Fibroblast of lung (primary cell): ENCODE data around the gene MYD88. TPM values are rescaled to one million over a fixed set of nuclear protein-coding genes. Genes with fewer than 3 reads are reported as not detected.

Experiments used
- DNase-seq, 2 donors: peaks; one replicate each; pipeline versions ENCODE4 v3.0.0 to v3.0.0-alpha.2; 2010; ENCODE audit warnings: low read depth in 2 of 2
- H2AFZ ChIP-seq: 2 replicates; pipeline ENCODE4 v1.5.1; 2012; ENCODE audit warnings: low read length, control low read depth, inconsistent platforms
- H3K27ac ChIP-seq: 2 replicates; pipeline ENCODE4 v1.5.1; 2011; ENCODE audit warnings: low read length, control low read depth; ENCODE audit not compliant: insufficient read depth
- H3K27me3 ChIP-seq: 2 replicates; pipeline ENCODE4 v1.5.1; 2011; ENCODE audit warnings: mild to moderate bottlenecking, low read length; ENCODE audit not compliant: control insufficient read depth, insufficient read depth
- H3K36me3 ChIP-seq: 2 replicates; pipeline ENCODE4 v1.5.1; 2011; ENCODE audit warnings: low read length; ENCODE audit not compliant: control insufficient read depth, insufficient read depth
- H3K4me1 ChIP-seq: 2 replicates; pipeline ENCODE4 v1.5.1; 2011; ENCODE audit warnings: low read length; ENCODE audit not compliant: control insufficient read depth, insufficient read depth; ENCODE audit errors: extremely low read depth
- H3K4me2 ChIP-seq: 2 replicates; pipeline ENCODE4 v1.5.1; 2011; ENCODE audit warnings: low read length, control low read depth; ENCODE audit not compliant: insufficient read depth; ENCODE audit errors: extremely low read depth
- H3K4me3 ChIP-seq, 4 experiments: fragments of 200-600 bp in 1 of 4; sonication (generic) in 1 of 4; replicated peaks in 1 of 4; 2 replicates each; pipeline ENCODE4 v1.5.1; 2011 to 2016; ENCODE audit warnings: low read length in 4 of 4, low read depth in 3 of 4, mild to moderate bottlenecking in 3 of 4, control low read depth in 2 of 4, inconsistent platforms in 1 of 4, mixed read lengths in 1 of 4; ENCODE audit not compliant: insufficient read depth in 1 of 4; ENCODE audit errors: control extremely low read depth in 1 of 4
- H3K79me2 ChIP-seq: 2 replicates; pipeline ENCODE4 v1.5.1; 2012; ENCODE audit warnings: mild to moderate bottlenecking, low read length, inconsistent platforms; ENCODE audit not compliant: control insufficient read depth, insufficient read depth
- H3K9ac ChIP-seq: 2 replicates; pipeline ENCODE4 v1.5.1; 2011; ENCODE audit warnings: mild to moderate bottlenecking, low read length, control low read depth; ENCODE audit not compliant: insufficient read depth
- H3K9me3 ChIP-seq: 2 replicates; pipeline ENCODE4 v1.5.1; 2012; ENCODE audit warnings: low read depth, low read length; ENCODE audit not compliant: control insufficient read depth, insufficient read depth
- H4K20me1 ChIP-seq: 2 replicates; pipeline ENCODE4 v1.5.1; 2011; ENCODE audit warnings: low read length; ENCODE audit not compliant: control insufficient read depth, insufficient read depth; ENCODE audit errors: extremely low read depth
- CTCF ChIP-seq, 2 donors: IDR thresholded peaks in 1 of 2; conservative IDR thresholded peaks in 1 of 2; 1 replicate in 1 of 2; 2 replicates in 1 of 2; pipeline ENCODE4 v1.5.1; 2011 to 2012; ENCODE audit warnings: low read length in 2 of 2, control low read depth in 1 of 2, inconsistent platforms in 1 of 2, low read depth in 1 of 2, mild to moderate bottlenecking in 1 of 2
- EZH2 ChIP-seq: IDR thresholded peaks from 2 replicates; pipeline ENCODE4 v1.5.1; 2012; ENCODE audit warnings: low read length, control low read depth, mild to moderate bottlenecking; ENCODE audit errors: missing control alignments
- polyA plus RNA-seq, 2 donors: library from polyadenylated mRNA; depleted of rRNA in 1 of 2; stranded (reverse) in 1 of 2; unstranded in 1 of 2; fragments of >200 nt; gene quantifications; 2 replicates each; pipeline ENCODE4 v1.2.1, GENCODE V29; 2011 to 2012; ENCODE audit warnings: missing spikeins in 1 of 2
- total RNA-seq: library from RNA; depleted of rRNA; stranded (reverse); fragments of >200 nt; gene quantifications from 2 replicates; pipeline ENCODE4 v1.2.1, GENCODE V29; 2014

The MYD88 gene
- total and polyA plus RNA-seq, 2 donors (not counting 1 experiment from before 2014, with no cell fraction given): 12.1 to 22.1 TPM

- Histone ChIP-seq H3K27me3 (no peaks in the 10 kb centered on the region), H3K4me3 (peak overlapping the region; percentile 85 to 94 (median 88)), H3K4me1 (peaks cover 7% of the 10 kb centered on the region), H3K27ac (peak overlapping the region; percentile 99), H2AFZ (peak overlapping the region; percentile 81), H3K9ac (peak overlapping the region; percentile 68), H3K4me2 (peak overlapping the region; percentile 76), H3K36me3 (no peaks in the 10 kb centered on the region), H3K79me2 (peaks cover 35% of the 10 kb centered on the region), H4K20me1 (no peaks in the 10 kb centered on the region), H3K9me3 (no peaks in the 10 kb centered on the region)
- no peak for DNase-seq
- TF ChIP-seq EZH2 (no peak), CTCF (conservative IDR thresholded peaks at IDR 0.05 in 1 of 2, IDR thresholded peaks at IDR 0.05 in 1 of 2; ENCODE audit: low read depth in 1 of 2, low read length in 2 of 2) (no peak)
These were observed 25.6 kb downstream of the MYD88 start for GRCh38 chr3:38163841-38164642.

- H3K27ac ChIP-seq: peak overlapping the region; percentile 99
- no peak for TF ChIP-seq CTCF (conservative IDR thresholded peaks at IDR 0.05 in 1 of 2, IDR thresholded peaks at IDR 0.05 in 1 of 2; ENCODE audit: low read depth in 1 of 2, low read length in 2 of 2)
- TF ChIP-seq EZH2: no peak
- H3K9ac ChIP-seq: peak overlapping the region; percentile 68
- peak overlapping the region; percentile 81 for H2AFZ ChIP-seq
- H4K20me1 ChIP-seq: no peaks in the 10 kb centered on the region
- H3K79me2 ChIP-seq: peaks cover 41% of the 10 kb centered on the region
- H3K4me3 ChIP-seq: peak overlapping the region; percentile 85 to 94 (median 88)
- DNase-seq: no peak
- H3K9me3 ChIP-seq: no peaks in the 10 kb centered on the region
- peak overlapping the region; percentile 76 for H3K4me2 ChIP-seq
- H3K36me3 ChIP-seq: no peaks in the 10 kb centered on the region
- H3K27me3 ChIP-seq: no peaks in the 10 kb centered on the region
- H3K4me1 ChIP-seq: peaks cover 9% of the 10 kb centered on the region
These were observed 26.1 kb downstream of the MYD88 start for GRCh38 chr3:38164643-38164951.

GRCh38 chr3:38164952-38165721, 26.7 kb downstream of the MYD88 start, which contains the start of gene OXSR1:
Gene OXSR1 (plus strand): TSS chr3:38165537. CDS start chr3:38165877, 340 bp downstream.
- no peaks in the 10 kb centered on the region for H4K20me1 ChIP-seq
- H3K4me3 ChIP-seq: peak within 1 kb of the TSS; percentile 85 to 94 (median 90)
- DNase-seq: peak; percentile 100
- peak within 1 kb of the TSS; percentile 99 for H2AFZ ChIP-seq
- H3K36me3 ChIP-seq: no peaks in the 10 kb centered on the region
- H3K9ac ChIP-seq: peak within 1 kb of the TSS; percentile 97
- no peak for TF ChIP-seq EZH2
- TF ChIP-seq CTCF (conservative IDR thresholded peaks at IDR 0.05 in 1 of 2, IDR thresholded peaks at IDR 0.05 in 1 of 2; ENCODE audit: low read depth in 1 of 2, low read length in 2 of 2): no peak
- H3K9me3 ChIP-seq: no peaks in the 10 kb centered on the region
- peaks cover 46% of the 10 kb centered on the region for H3K79me2 ChIP-seq
- H3K4me1 ChIP-seq: peaks cover 11% of the 10 kb centered on the region
- H3K27ac ChIP-seq: peak within 1 kb of the TSS; percentile 99
- H3K4me2 ChIP-seq: peak within 1 kb of the TSS; percentile 76
- no peaks in the 10 kb centered on the region for H3K27me3 ChIP-seq
